Urinary bladder (tissue), 4 donors: ENCODE data around the gene MLST8. TPM values are rescaled to one million over a fixed set of nuclear protein-coding genes. Genes with fewer than 3 reads are reported as not detected.

Experiments
- DNase-seq: peaks from one replicate; pipeline ENCODE4 v3.0.0-alpha.2; 2015; ENCODE audit errors: extremely low spot score
- H3K27ac ChIP-seq: one replicate; pipeline ENCODE4 v1.5.1; 2013; ENCODE audit warnings: low read depth, mild to moderate bottlenecking, moderate library complexity
- H3K36me3 ChIP-seq: one replicate; pipeline ENCODE4 v1.6.1; 2013; ENCODE audit warnings: mild to moderate bottlenecking, moderate library complexity; ENCODE audit not compliant: insufficient read depth
- H3K4me1 ChIP-seq: one replicate; pipeline ENCODE4 v1.6.1; 2013; ENCODE audit warnings: mild to moderate bottlenecking, moderate library complexity; ENCODE audit not compliant: insufficient read depth
- H3K4me3 ChIP-seq: one replicate; pipeline ENCODE4 v1.5.1; 2013; ENCODE audit warnings: low read depth, low read length
- WGBS: extraction: QIAGEN DNeasy Blood & Tissue Kit; methylation state at CpG from one replicate; pipeline ENCODE4 v1.1.7; 2013; 5-methylcytosine and 5-hydroxymethylcytosine counted together
- polyA plus RNA-seq: library from polyadenylated mRNA; stranded (reverse); fragments of 200-250 nt; gene quantifications from one replicate; pipeline ENCODE4 v1.2.3, GENCODE V29; 2013
- total RNA-seq: library from RNA; depleted of rRNA; stranded (reverse); fragments of >200 nt; gene quantifications from one replicate; pipeline ENCODE4 v1.2.3, GENCODE V29; 2014
- donor health status: healthy with polysubstance abuse.
- donor health status: healthy.

The MLST8 gene, protein sequence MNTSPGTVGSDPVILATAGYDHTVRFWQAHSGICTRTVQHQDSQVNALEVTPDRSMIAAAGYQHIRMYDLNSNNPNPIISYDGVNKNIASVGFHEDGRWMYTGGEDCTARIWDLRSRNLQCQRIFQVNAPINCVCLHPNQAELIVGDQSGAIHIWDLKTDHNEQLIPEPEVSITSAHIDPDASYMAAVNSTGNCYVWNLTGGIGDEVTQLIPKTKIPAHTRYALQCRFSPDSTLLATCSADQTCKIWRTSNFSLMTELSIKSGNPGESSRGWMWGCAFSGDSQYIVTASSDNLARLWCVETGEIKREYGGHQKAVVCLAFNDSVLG
- 9.3 TPM for total RNA-seq
- 50.4 TPM for polyA plus RNA-seq

DNA sequence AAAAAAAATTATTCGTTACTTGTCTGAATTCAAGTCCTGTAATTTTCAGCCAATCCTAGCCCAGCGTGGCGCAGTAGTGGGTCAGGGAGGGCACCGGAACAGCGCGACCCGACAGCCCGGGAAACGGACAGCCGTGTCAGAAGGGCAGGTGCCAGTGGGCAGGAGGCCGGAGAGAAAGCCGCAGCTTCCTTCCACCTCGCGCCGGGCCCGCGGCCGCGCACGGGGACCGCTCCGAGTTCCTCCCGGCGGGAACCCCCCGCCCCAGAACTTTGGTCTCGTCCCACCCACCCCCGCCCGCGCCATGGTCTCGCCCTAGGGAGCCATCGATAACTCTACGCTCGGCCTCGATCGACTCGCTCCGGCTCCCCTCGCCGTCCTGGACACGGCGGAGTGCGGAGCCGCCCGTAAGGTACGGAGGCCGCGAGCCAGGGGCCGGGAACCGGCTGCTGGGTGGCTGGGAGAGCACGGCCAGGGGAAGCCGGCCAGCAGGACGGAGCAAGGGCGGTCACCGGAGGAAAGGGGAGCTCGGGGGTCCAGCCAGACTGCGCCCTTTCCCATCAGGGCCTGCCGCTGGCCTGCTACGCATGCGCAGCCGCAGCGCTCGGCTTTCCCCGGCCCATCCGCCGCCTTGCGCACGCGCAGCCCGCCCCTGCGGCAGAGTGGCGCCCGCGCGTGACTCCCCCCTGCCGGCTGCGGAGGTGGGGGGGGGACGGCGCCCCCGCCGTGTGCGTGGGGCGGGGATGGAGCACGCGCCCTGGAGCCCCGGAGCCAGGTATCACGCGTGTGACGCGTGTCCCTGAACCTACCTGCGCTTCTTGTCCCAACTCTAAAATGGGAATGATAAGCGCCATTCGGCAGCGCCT is at the start of gene MLST8:
Gene MLST8 (plus strand): TSS at position 351 of the 863 bp plus-strand sequence. CDS start 632 bp downstream, outside the sequence.
- H3K4me3 ChIP-seq = peak within 1 kb of the TSS; percentile 75
- H3K4me1 ChIP-seq = peaks cover 2% of the 10 kb centered on the region
- DNase-seq = peak; percentile 47
- no peaks in the 10 kb centered on the region for H3K36me3 ChIP-seq
- under 1% methylated on average over 93 of the region's 93 CpGs for WGBS
- peak within 1 kb of the TSS; percentile 99 for H3K27ac ChIP-seq

DNA sequence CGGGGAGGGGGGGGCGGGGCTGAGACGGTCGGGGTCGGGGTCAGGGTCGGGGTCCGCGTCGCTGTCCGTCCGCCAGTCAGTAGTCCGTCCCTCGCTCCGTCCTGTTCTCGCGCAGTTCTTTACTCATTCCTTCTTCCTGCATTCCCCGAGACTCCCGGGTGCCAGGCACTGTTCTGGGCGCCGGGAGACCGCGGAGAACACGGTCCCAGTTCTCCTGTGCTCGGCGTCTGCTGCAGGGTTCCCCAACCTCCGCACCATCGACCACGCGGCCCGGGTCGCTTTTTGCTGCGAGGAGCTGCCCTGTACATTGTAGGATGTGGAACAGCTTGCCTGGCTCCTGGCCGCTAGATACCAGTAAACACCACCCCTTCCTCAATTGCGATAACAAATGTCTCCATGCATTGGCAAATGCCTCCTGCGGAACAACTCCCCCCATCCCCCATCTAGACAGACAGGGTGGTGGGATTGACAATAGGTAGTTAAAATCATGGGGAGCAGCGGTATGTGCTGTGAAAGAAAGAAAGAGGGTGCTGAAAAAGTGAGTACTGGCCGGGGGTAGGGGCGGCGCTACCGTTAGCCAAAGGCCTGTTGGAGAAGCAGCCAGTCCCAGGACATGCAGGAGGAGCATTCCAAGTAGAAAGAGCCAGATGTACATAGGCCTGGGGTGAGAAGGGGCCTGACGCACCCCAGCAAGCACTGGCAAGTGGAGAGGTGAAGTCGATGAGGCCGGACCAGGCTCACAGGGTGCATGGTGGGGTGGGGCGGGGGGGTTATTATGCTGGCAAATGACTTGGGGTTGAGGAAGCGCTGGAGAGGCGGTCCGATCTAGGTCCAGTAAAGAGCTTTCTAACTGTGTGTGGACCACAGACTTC is 49.0 kb upstream of the MLST8 start:
- Histone ChIP-seq H3K36me3 (no peaks in the 10 kb centered on the region), H3K4me3 (peak overlapping the region; percentile 63), H3K27ac (no peak overlapping the region), H3K4me1 (peaks cover 7% of the 10 kb centered on the region)
- no peak for DNase-seq
- 4% methylated on average over 44 of the region's 47 CpGs for WGBS

DNA sequence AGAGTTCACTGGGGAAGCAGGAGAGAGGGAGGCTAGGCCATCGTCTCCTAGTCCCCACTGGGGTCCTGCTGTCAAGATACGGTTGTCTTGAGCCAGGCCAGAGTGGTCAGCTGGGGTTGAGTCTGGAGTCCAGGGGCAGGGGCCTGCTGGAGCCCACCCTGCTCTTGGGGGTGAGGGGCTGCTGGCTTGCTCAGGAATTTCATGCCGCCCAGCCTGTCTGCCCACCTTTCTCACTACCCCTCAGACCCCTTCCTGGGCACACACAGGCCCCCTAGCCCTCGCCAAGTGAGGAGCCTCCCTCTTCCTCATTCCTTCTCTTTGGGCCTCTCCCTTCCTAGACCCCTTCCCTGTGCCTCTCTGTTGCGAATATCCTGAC is 48.4 kb upstream of the MLST8 start:
- no peaks in the 10 kb centered on the region for H3K36me3 ChIP-seq
- 55% methylated on average over 5 of the region's 5 CpGs for WGBS
- no peak overlapping the region for H3K4me3 ChIP-seq
- H3K27ac ChIP-seq = no peak overlapping the region
- H3K4me1 ChIP-seq = peaks cover 7% of the 10 kb centered on the region
- DNase-seq = no peak

DNA sequence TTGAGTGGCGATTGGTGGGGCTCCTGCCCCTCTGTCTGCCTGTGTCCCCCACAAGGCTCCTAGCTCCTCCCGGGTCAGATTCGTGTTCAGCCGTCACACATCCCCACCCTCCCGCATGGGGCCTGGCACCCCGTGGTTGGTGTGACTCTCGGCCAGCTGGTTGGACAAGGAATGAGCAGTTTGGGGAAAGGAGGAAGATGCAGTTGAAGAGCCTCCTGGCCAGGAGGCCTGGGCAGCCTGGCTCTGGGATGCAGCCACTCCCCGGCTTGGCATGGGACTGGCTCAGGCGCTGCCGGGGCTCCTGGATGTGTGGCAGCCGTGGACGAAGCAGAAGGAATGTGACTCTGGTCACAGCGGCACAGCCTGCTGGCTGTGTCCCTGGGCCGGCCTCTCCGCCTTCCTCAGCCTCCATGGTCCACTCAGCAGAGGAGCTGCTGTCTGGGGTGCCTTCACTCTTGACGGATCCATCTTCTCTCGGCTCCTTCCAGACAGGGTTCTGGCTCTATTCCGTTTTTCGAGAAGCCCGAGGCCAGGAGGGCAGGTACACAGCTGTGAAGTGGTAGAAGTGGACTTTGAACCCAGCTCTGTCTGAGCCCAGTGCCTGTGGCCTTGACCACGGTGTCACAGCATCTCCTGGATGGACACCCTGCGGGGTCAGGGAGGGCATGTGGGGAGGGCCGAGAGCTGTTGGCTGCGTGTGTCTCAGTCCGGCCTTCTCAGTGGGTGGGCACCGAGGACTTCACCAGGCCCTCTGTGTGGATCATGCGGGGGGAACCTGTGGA is 47.6 kb upstream of the MLST8 start:
- H3K4me3 ChIP-seq = no peak overlapping the region
- 82% methylated on average over 27 of the region's 27 CpGs for WGBS
- H3K27ac ChIP-seq = no peak overlapping the region
- H3K4me1 ChIP-seq = peaks cover 7% of the 10 kb centered on the region
- no peaks in the 10 kb centered on the region for H3K36me3 ChIP-seq
- DNase-seq = no peak

DNA sequence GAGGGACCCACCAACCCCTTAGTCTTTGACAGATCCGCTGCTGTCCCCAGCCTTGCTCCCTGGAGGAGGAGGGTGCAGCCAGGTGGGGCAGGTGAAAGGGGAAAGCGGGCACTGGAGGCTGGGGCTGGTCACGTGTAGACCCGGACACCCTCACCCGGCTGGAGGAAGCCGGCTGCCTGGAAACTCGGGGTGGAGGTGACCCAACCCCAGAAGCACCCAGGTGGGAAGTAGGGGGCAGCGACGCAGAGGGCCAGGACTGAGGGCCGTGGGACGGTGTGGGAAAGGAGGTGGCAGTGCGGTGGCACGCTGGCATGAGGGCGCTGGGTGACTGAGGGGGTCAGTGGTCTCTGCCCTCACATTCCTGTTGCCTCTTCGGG is 47.0 kb upstream of the MLST8 start:
- Histone ChIP-seq H3K27ac (no peak overlapping the region), H3K36me3 (no peaks in the 10 kb centered on the region), H3K4me3 (no peak overlapping the region), H3K4me1 (peaks cover 5% of the 10 kb centered on the region)
- 80% methylated on average over 15 of the region's 15 CpGs for WGBS
- DNase-seq = no peak

DNA sequence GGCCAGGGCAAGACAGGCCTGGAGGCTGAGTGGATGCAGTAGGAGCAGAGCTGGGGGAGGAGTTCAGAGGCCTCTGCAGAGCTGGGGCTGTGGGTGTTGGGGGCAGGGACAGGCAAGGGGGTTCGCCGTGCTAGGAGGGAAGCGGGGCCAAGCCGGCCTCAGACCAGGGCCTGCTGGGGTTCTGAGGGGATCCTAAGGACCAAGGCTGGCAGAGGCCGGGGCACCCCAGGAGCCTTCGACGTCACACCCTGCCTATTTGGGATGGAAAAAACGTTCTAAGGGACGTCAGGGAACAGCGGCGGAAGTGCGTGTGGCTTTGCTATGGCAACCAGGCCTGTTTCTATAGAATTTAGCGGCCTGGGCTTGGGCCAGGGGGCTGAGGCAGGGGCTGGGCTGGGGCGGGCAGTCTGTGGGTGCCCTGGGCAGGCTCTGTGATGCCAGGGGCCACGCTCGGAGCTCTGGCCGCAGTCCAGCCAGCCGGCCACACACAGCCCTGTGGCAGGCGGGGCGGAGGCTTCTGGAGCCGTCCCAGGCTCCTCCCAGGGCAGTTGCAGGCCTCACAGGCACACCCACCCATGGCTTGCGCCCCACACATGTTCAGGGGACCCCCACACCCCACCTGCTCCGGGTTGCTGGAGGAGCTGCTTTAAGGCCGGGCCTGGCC is 45.9 kb upstream of the MLST8 start:
- DNase-seq = no peak
- H3K4me1 ChIP-seq = peaks cover 5% of the 10 kb centered on the region
- H3K36me3 ChIP-seq = no peaks in the 10 kb centered on the region
- H3K4me3 ChIP-seq = peak overlapping the region; percentile 14
- 19% methylated on average over 24 of the region's 24 CpGs for WGBS
- peak overlapping the region; percentile 30 for H3K27ac ChIP-seq

DNA sequence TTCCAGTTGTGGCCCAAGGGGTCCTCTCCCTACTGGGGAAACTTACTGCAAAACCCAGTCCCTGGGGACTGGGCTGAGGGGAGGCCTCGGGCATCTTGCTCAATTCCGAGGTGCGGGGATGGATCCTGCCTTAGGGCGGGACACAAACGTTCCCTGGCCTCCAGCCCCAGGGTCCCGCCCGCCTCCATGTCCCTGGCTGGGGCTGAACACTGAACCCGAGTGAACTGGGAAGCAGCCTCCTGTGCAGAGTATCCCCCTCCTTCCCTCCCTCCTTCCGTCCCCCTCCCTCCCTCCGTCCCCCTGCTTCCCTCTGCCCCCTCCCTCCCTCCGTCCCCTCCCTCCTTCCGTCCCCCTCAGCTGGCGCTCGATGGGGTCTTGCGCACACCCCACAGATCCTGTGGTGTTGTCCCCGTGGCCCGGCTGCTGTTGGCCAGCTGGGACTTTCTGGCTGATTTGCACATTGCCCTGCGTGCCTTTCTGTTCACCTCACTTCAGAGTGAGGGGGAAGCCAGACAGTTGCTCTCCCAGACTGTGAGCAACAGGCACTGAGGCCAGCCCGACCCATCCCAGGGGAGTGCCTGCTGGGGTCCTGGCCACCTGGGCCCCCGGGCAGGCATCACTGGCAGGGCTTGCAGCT is 44.2 kb upstream of the MLST8 start:
- Histone ChIP-seq H3K36me3 (peaks cover 5% of the 10 kb centered on the region), H3K27ac (peak overlapping the region; percentile 66), H3K4me3 (no peak overlapping the region), H3K4me1 (peaks cover 5% of the 10 kb centered on the region)
- DNase-seq = no peak
- WGBS = 44% methylated on average over 20 of the region's 20 CpGs

DNA sequence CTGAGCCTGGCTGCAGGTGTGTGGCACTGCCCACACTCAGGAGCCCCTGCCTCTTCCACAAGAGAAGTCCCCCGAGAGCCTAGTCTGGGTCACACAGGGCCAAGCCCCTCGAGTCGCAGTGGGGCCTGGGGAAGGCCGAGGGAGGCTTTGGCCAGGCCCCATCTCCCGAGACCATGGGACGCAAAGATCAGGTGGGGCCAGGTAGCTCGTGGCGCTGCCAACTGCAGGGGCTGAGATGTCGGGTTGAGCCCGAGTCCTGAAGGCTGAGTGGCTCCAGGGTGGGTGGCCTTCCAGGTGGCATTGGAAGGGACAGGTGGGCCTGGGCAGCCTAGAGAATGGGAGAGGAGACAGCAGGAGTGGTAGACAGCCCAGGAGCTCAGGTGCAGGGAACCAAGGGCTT is 43.3 kb upstream of the MLST8 start:
- no peak overlapping the region for H3K27ac ChIP-seq
- H3K4me3 ChIP-seq = no peak overlapping the region
- peaks cover 3% of the 10 kb centered on the region for H3K4me1 ChIP-seq
- peaks cover 5% of the 10 kb centered on the region for H3K36me3 ChIP-seq
- WGBS = 91% methylated on average over 10 of the region's 10 CpGs
- DNase-seq = no peak

DNA sequence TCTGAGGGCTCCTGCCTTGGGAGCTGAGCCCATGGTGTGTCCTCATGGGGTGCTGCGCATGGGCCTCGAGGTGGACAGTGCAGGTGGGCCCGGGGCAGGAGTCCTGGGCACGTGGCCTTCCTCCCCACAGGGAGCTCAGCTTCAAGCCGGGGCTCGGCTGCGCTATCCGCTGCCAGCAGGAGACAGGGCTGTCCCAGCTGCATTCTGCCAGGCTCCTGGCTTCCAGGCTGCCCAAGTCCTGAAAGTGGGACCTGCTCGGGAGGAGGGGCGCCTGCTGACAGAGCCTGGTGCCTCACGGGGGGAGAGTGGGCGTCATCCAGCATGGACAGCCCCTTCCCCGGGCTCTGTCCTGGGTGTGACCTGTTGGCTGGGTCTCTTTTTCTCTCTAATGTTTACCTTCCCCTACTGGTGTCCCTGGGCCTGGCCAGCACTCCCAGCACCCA is 42.6 kb upstream of the MLST8 start:
- peaks cover 5% of the 10 kb centered on the region for H3K36me3 ChIP-seq
- no peak overlapping the region for H3K4me3 ChIP-seq
- 80% methylated on average over 13 of the region's 13 CpGs for WGBS
- peaks cover under 1% of the 10 kb centered on the region for H3K4me1 ChIP-seq
- DNase-seq = no peak
- H3K27ac ChIP-seq = peak overlapping the region; percentile 79

DNA sequence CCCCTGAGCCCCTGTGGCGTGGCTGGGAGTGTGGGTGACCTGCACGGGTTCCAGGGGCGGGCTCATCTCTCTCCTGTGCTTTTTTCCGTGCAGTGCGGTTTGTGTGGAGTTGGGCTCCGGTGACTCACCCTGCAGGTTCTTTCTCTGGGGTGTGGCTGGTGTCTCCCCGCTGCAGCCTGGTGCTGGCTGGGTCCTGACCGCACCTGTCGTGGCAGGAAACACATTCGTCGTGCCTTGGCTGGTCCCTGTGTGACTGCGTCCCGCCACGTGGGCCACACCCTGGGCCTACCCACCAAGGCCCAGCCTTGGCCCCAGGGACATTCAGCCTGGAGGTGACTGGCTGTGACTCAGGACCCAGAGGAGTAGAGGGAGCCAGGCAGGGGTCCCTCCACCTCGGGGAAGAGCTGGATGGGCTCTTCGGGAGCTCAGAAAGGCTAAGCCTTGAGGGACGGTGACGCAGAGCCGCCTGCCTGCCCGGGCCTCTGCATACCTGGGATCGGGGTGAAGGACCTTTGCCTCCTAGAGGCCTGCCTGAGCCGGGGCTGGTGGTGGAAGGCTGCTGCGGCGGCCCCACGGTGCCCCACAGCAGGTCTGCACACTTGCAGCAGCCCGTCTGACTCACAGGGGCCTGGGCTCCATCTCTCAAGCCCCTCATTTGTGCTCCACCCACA is 41.9 kb upstream of the MLST8 start:
- Histone ChIP-seq H3K27ac (peak overlapping the region; percentile 83), H3K4me1 (no peaks in the 10 kb centered on the region), H3K36me3 (peaks cover 5% of the 10 kb centered on the region), H3K4me3 (no peak overlapping the region)
- DNase-seq = no peak
- WGBS = 88% methylated on average over 26 of the region's 26 CpGs

DNA sequence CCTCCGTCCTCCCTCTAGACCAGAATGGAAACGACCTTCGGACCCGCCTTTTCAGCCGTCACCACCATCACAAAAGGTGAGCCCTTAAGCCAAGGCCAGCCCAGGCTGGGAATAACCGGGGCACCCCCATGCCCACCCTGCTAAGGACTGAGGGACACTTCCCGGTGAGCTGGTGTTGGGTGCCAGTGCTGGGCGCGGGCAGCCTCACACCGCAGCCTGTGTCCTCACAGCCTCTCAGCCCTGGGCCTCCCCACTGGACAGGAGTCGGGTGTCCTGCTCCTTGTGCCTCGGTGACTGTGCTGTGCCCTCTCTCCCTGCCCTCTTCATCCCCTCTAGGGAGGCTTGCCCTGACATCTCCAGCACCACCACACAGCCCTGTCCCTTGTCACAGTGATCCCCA is 39.4 kb upstream of the MLST8 start:
- no peak for DNase-seq
- Histone ChIP-seq H3K4me3 (no peak overlapping the region), H3K27ac (no peak overlapping the region), H3K4me1 (no peaks in the 10 kb centered on the region), H3K36me3 (peaks cover 5% of the 10 kb centered on the region)
- WGBS = 91% methylated on average over 12 of the region's 12 CpGs
